22Rv1 (cell line): ENCODE measurements around the gene ZFP92.

ENCODE experiments used
- CTCF ChIP-seq: fragments of 450-650 bp; IDR thresholded peaks from 2 replicates; pipeline ENCODE4 v1.5.1; 2017; ENCODE audit warnings: mild to moderate bottlenecking
- ZFX ChIP-seq: fragments of 450-650 bp; IDR thresholded peaks from 2 replicates; pipeline ENCODE4 v1.6.1; 2017; ENCODE audit warnings: antibody characterized with exemption, borderline replicate concordance

DNA sequence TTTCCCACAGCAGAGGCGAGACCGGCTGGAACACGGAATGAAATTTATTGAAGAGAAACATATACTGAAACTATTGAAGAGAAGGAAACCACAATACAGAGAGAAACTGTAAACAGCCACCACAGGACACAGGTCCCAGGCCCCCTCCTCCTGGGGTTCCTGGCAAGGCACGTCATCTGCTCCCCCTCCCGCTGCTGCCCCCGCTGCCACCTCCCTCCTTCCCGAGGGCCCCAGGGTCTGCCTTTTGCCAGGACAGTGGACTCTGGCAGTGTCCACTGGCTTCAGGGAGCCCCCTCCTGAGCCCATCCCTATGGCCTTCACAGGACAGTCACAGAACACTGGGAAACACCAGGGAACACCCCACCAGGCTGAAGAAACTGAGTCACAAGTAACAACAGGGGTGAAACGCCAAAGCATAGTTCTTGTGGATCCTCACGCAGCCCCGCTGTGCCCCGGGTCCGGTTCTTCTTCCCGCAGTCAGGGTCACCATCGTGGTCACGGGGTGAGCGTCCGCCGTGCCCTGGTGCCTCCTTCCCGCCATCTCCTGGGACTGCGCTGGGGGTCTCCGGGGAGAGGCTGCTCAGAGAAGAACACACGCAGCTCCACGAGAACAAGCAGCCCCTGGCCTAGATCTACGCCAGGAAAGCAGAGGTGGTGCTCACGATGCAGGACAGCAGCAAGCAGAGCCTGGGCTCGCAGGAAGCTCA lies 15.5 kb upstream of the ZFP92 start:
- TF ChIP-seq CTCF (no peak), ZFX (no peak)
